ENCODE measurements around the gene WASHC2A.
"Not testable (repeated sequence)": the region's sequence is repeated elsewhere in the genome, so short reads cannot be mapped to it uniquely, and the experiment has no call there.

Gene WASHC2A

GRCh38 chr10:50132841-50133240 lies 65.1 kb downstream of the WASHC2A start:
- H3K36me3 ChIP-seq (replicated peaks; ENCODE audit: insufficient read depth, low read length); H3K9me2 ChIP-seq (replicated peaks; ENCODE audit: insufficient read depth, low read length); H3K4me2 ChIP-seq (ENCODE audit: low read depth, low read length); H4K20me1 ChIP-seq (ENCODE audit: insufficient read depth, low read length); H3K4me3 ChIP-seq (ENCODE audit: low read length); H3K79me2 ChIP-seq (ENCODE audit: low read length); H3K27me3 ChIP-seq (replicated peaks; ENCODE audit: insufficient read depth, low read length); H3K9me3 ChIP-seq (replicated peaks; ENCODE audit: insufficient read depth, low read length); H3K27ac ChIP-seq (ENCODE audit: low read length); H3F3A ChIP-seq (ENCODE audit: insufficient read depth, low read length); H2AFZ ChIP-seq (ENCODE audit: low read length); H3K9ac ChIP-seq (ENCODE audit: low read length); DNase-seq; H3K4me1 ChIP-seq (ENCODE audit: low read length): not testable (repeated sequence)

GRCh38 chr10:50143512-50144174 lies 75.9 kb downstream of the WASHC2A start:
- DNase-seq; H3F3A ChIP-seq (ENCODE audit: insufficient read depth, low read length); H3K27ac ChIP-seq (ENCODE audit: low read length): not testable (repeated sequence)

GRCh38 chr10:50145575-50145974 lies 77.8 kb downstream of the WASHC2A start:
- not testable (repeated sequence) for H3K9me3 ChIP-seq (replicated peaks; ENCODE audit: insufficient read depth, low read length); H3K27me3 ChIP-seq (replicated peaks; ENCODE audit: insufficient read depth, low read length); H4K20me1 ChIP-seq (ENCODE audit: insufficient read depth, low read length); H3K9me2 ChIP-seq (replicated peaks; ENCODE audit: insufficient read depth, low read length); H3F3A ChIP-seq (ENCODE audit: insufficient read depth, low read length); H3K79me2 ChIP-seq (ENCODE audit: low read length); DNase-seq; H2AFZ ChIP-seq (ENCODE audit: low read length); H3K4me3 ChIP-seq (ENCODE audit: low read length); H3K27ac ChIP-seq (ENCODE audit: low read length); H3K36me3 ChIP-seq (replicated peaks; ENCODE audit: insufficient read depth, low read length); H3K4me1 ChIP-seq (ENCODE audit: low read length); H3K9ac ChIP-seq (ENCODE audit: low read length); H3K4me2 ChIP-seq (ENCODE audit: low read depth, low read length)

More at GRCh38 chr10:50143512-50144174, 75.9 kb downstream of the WASHC2A start:
- not testable (repeated sequence) for H3K4me3 ChIP-seq (ENCODE audit: low read length); H3K9ac ChIP-seq (ENCODE audit: low read length); H2AFZ ChIP-seq (ENCODE audit: low read length); H3K36me3 ChIP-seq (replicated peaks; ENCODE audit: insufficient read depth, low read length); H3K4me1 ChIP-seq (ENCODE audit: low read length); H3K27me3 ChIP-seq (replicated peaks; ENCODE audit: insufficient read depth, low read length); H3K4me2 ChIP-seq (ENCODE audit: low read depth, low read length); H3K9me3 ChIP-seq (replicated peaks; ENCODE audit: insufficient read depth, low read length); H4K20me1 ChIP-seq (ENCODE audit: insufficient read depth, low read length); H3K79me2 ChIP-seq (ENCODE audit: low read length); H3K9me2 ChIP-seq (replicated peaks; ENCODE audit: insufficient read depth, low read length)

- Histone ChIP-seq H3K4me2 (ENCODE audit: low read depth, low read length) (no peak overlapping the region), H3K27ac (ENCODE audit: low read length) (no peak overlapping the region), H4K20me1 (ENCODE audit: insufficient read depth, low read length) (no peaks in the 10 kb centered on the region), H3K4me3 (ENCODE audit: low read length) (no peak overlapping the region), H3K79me2 (ENCODE audit: low read length) (no peaks in the 10 kb centered on the region), H3K27me3 (replicated peaks; ENCODE audit: insufficient read depth, low read length) (no peaks in the 10 kb centered on the region), H3K36me3 (replicated peaks; ENCODE audit: insufficient read depth, low read length) (no peaks in the 10 kb centered on the region), H3F3A (ENCODE audit: insufficient read depth, low read length) (no peaks in the 10 kb centered on the region), H3K9me3 (replicated peaks; ENCODE audit: insufficient read depth, low read length) (no peaks in the 10 kb centered on the region), H3K9me2 (replicated peaks; ENCODE audit: insufficient read depth, low read length) (no peaks in the 10 kb centered on the region), H3K9ac (ENCODE audit: low read length) (no peak overlapping the region), H2AFZ (ENCODE audit: low read length) (no peak overlapping the region), H3K4me1 (ENCODE audit: low read length) (no peaks in the 10 kb centered on the region)
- DNase-seq, result no peak
- TF ChIP-seq CTCF (IDR thresholded peaks at IDR 0.05; ENCODE audit: low read length) (no peak), EZH2phosphoT487 (IDR thresholded peaks at IDR 0.05; ENCODE audit: low read length) (no peak), EZH2 (optimal IDR thresholded peaks at IDR 0.05; ENCODE audit: low read depth, low read length) (no peak)
These were observed 85.1 kb downstream of the WASHC2A start for GRCh38 chr10:50152792-50153272.

GRCh38 chr10:50157868-50158267 lies 90.1 kb downstream of the WASHC2A start:
- not testable (repeated sequence) for H3K27me3 ChIP-seq (replicated peaks; ENCODE audit: insufficient read depth, low read length); H3K79me2 ChIP-seq (ENCODE audit: low read length); DNase-seq; H3K4me2 ChIP-seq (ENCODE audit: low read depth, low read length); H3K4me1 ChIP-seq (ENCODE audit: low read length); H3F3A ChIP-seq (ENCODE audit: insufficient read depth, low read length); H3K9me2 ChIP-seq (replicated peaks; ENCODE audit: insufficient read depth, low read length); H3K27ac ChIP-seq (ENCODE audit: low read length); H4K20me1 ChIP-seq (ENCODE audit: insufficient read depth, low read length); H3K9me3 ChIP-seq (replicated peaks; ENCODE audit: insufficient read depth, low read length); H2AFZ ChIP-seq (ENCODE audit: low read length); H3K9ac ChIP-seq (ENCODE audit: low read length); H3K36me3 ChIP-seq (replicated peaks; ENCODE audit: insufficient read depth, low read length); H3K4me3 ChIP-seq (ENCODE audit: low read length)

GRCh38 chr10:50159856-50160255 lies 92.1 kb downstream of the WASHC2A start:
- H3K9ac ChIP-seq (ENCODE audit: low read length); H3K4me1 ChIP-seq (ENCODE audit: low read length); H3K4me3 ChIP-seq (ENCODE audit: low read length); H3K9me2 ChIP-seq (replicated peaks; ENCODE audit: insufficient read depth, low read length); H3K4me2 ChIP-seq (ENCODE audit: low read depth, low read length); DNase-seq; H3F3A ChIP-seq (ENCODE audit: insufficient read depth, low read length); H3K27ac ChIP-seq (ENCODE audit: low read length); H2AFZ ChIP-seq (ENCODE audit: low read length); H3K79me2 ChIP-seq (ENCODE audit: low read length); H3K36me3 ChIP-seq (replicated peaks; ENCODE audit: insufficient read depth, low read length); H3K9me3 ChIP-seq (replicated peaks; ENCODE audit: insufficient read depth, low read length); H3K27me3 ChIP-seq (replicated peaks; ENCODE audit: insufficient read depth, low read length); H4K20me1 ChIP-seq (ENCODE audit: insufficient read depth, low read length): not testable (repeated sequence)

- not testable (repeated sequence) for H3K9me2 ChIP-seq (replicated peaks; ENCODE audit: insufficient read depth, low read length); H3K4me3 ChIP-seq (ENCODE audit: low read length); H3F3A ChIP-seq (ENCODE audit: insufficient read depth, low read length); H3K4me2 ChIP-seq (ENCODE audit: low read depth, low read length); H3K9ac ChIP-seq (ENCODE audit: low read length); H3K27me3 ChIP-seq (replicated peaks; ENCODE audit: insufficient read depth, low read length); H4K20me1 ChIP-seq (ENCODE audit: insufficient read depth, low read length); H3K27ac ChIP-seq (ENCODE audit: low read length); H3K36me3 ChIP-seq (replicated peaks; ENCODE audit: insufficient read depth, low read length); H3K4me1 ChIP-seq (ENCODE audit: low read length); H3K79me2 ChIP-seq (ENCODE audit: low read length); H2AFZ ChIP-seq (ENCODE audit: low read length); DNase-seq; H3K9me3 ChIP-seq (replicated peaks; ENCODE audit: insufficient read depth, low read length)
These were observed 97.3 kb downstream of the WASHC2A start for GRCh38 chr10:50165038-50165437.

Data from MM.1S (cell line).